Measurements from ENCODE around the gene KRTAP29-1.

Gene KRTAP29-1

GRCh38 chr17:41284546-41284945 lies 18.1 kb downstream of the KRTAP29-1 start:
- CTCF ChIA-PET: interaction anchor here (2.0 kb wide), 1 partner anchor 37 kb away, joined by 5 read pairs; no protein-coding TSS in a partner anchor
- H3K27ac ChIP-seq (ENCODE audit: extremely low read depth, low read depth, low read length): no peak overlapping the region
- H3K36me3 ChIP-seq (ENCODE audit: control insufficient read depth in 2 of 2, insufficient read depth in 1 of 2, low read length in 2 of 2): no peaks in the 10 kb centered on the region
- no peak overlapping the region for H3K4me3 ChIP-seq (ENCODE audit: low read depth, low read length)
- POLR2A ChIA-PET: no interaction called here
- TF ChIP-seq MEIS1 (CRISPR knock-in tag; IDR thresholded peaks at IDR 0.05; ENCODE audit: borderline replicate concordance) (no peak), RBAK (tag by site-specific recombination; IDR thresholded peaks at IDR 0.05) (no peak), ZNF549 (tag by site-specific recombination; IDR thresholded peaks at IDR 0.05) (no peak), TCF7L2 (IDR thresholded peaks at IDR 0.05; ENCODE audit: borderline replicate concordance, low read depth, low read length) (no peak), ZNF398 (tag by site-specific recombination; IDR thresholded peaks at IDR 0.05) (no peak), ZNF239 (tag by site-specific recombination; IDR thresholded peaks at IDR 0.05) (no peak), ZSCAN23 (tag by site-specific recombination; IDR thresholded peaks at IDR 0.05) (no peak), ZNF19 (tag by site-specific recombination; IDR thresholded peaks at IDR 0.05; ENCODE audit: low read depth) (no peak), ZNF2 (tag by site-specific recombination; IDR thresholded peaks at IDR 0.05) (no peak), ZNF544 (tag by site-specific recombination; IDR thresholded peaks at IDR 0.05) (no peak), AEBP2 (tag by site-specific recombination; IDR thresholded peaks at IDR 0.05; ENCODE audit: borderline replicate concordance) (no peak), ZNF558 (tag by site-specific recombination; IDR thresholded peaks at IDR 0.05) (no peak)
- H3K4me1 ChIP-seq (ENCODE audit: control insufficient read depth, insufficient read depth, low read length): no peaks in the 10 kb centered on the region
- no peaks in the 10 kb centered on the region for H3K9me3 ChIP-seq (ENCODE audit: control insufficient read depth, insufficient read depth, low read depth, low read length)

- Histone ChIP-seq H3K36me3 (ENCODE audit: control insufficient read depth in 2 of 2, insufficient read depth in 1 of 2, low read length in 2 of 2) (no peaks in the 10 kb centered on the region), H3K4me1 (ENCODE audit: control insufficient read depth, insufficient read depth, low read length) (no peaks in the 10 kb centered on the region), H3K27ac (ENCODE audit: extremely low read depth, low read depth, low read length) (no peak overlapping the region), H3K9me3 (ENCODE audit: control insufficient read depth, insufficient read depth, low read depth, low read length) (no peaks in the 10 kb centered on the region), H3K4me3 (ENCODE audit: low read depth, low read length) (no peak overlapping the region)
- ChIA-PET POLR2A (no interaction called here), CTCF (interaction anchor here (0.6 to 2.0 kb wide), 2 partner anchors 38 to 425 kb away, joined by 3 to 5 read pairs; no protein-coding TSS in a partner anchor)
- TF ChIP-seq ZNF174 (tag by site-specific recombination; IDR thresholded peaks at IDR 0.05) (no peak), ZSCAN30 (tag by site-specific recombination; IDR thresholded peaks at IDR 0.05) (no peak)
Measured at GRCh38 chr17:41284043-41284442, 18.6 kb downstream of the KRTAP29-1 start.

GRCh38 chr17:41278176-41278955 lies 24.3 kb downstream of the KRTAP29-1 start:
- no peak overlapping the region for H3K27ac ChIP-seq (ENCODE audit: extremely low read depth, low read depth, low read length)
- POLR2A ChIA-PET: no interaction called here
- H3K36me3 ChIP-seq (ENCODE audit: control insufficient read depth in 2 of 2, insufficient read depth in 1 of 2, low read length in 2 of 2): no peaks in the 10 kb centered on the region
- CTCF ChIA-PET: no interaction called here
- H3K9me3 ChIP-seq (ENCODE audit: control insufficient read depth, insufficient read depth, low read depth, low read length): no peaks in the 10 kb centered on the region
- TF ChIP-seq ZNF521 (tag by site-specific recombination; IDR thresholded peaks at IDR 0.05): no peak
- TF ChIP-seq ZNF248 (tag by site-specific recombination; IDR thresholded peaks at IDR 0.05): no peak
- TF ChIP-seq MZF1 (tag by site-specific recombination; IDR thresholded peaks at IDR 0.05; ENCODE audit: borderline replicate concordance): no peak
- H3K4me1 ChIP-seq (ENCODE audit: control insufficient read depth, insufficient read depth, low read length): no peaks in the 10 kb centered on the region
- H3K4me3 ChIP-seq (ENCODE audit: low read depth, low read length): no peak overlapping the region

All from HEK293 (cell line).